ENCODE measurements around the gene RAPGEF2. TPM values are rescaled to one million over a fixed set of nuclear protein-coding genes. Genes with fewer than 3 reads are reported as not detected.
"Not testable (repeated sequence)": the region's sequence is repeated elsewhere in the genome, so short reads cannot be mapped to it uniquely, and the experiment has no call there.

Gene RAPGEF2
- total RNA-seq, 4 donors from 2014 or later, result 60.2 to 109 (median 79.7) TPM

DNA sequence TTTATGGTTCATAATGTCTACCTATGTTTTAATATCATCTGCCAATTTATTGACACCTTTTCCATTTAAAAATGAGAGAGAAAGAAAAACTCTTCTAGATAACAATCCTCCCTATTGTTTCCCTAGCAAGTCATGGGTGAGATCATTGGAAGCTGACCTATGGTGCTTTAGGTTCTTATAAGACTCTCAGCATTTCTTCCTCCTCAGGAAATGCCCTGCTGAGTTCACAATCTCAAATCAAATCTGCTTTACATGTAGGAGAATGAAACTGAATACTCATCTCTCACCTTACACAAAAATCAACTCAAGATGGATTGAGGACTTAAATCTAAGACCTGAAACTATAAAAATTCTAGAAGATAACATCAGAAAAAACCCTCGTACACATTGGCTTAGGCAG, 267.4 kb downstream of the RAPGEF2 start:
- Histone ChIP-seq H3K36me3 (no peaks in the 10 kb centered on the region), H3K27me3 (no peaks in the 10 kb centered on the region), H3K4me3 (replicated peaks in 1 of 3) (no peak overlapping the region), H3K27ac (no peak overlapping the region), H3K9me3 (no peaks in the 10 kb centered on the region), H3K4me1 (peaks cover 9 to 12% of the 10 kb centered on the region in 2 donors)
- intact Hi-C loops (cut with DNase I), result no loop called here
- no peak for DNase-seq
- TF ChIP-seq POLR2A (IDR thresholded peaks at IDR 0.05), result no peak
- no peak for TF ChIP-seq CTCF (IDR thresholded peaks at IDR 0.05)
- WGBS, 2 donors, result 53 to 73% methylated on average over 1 of the region's 1 CpG

DNA sequence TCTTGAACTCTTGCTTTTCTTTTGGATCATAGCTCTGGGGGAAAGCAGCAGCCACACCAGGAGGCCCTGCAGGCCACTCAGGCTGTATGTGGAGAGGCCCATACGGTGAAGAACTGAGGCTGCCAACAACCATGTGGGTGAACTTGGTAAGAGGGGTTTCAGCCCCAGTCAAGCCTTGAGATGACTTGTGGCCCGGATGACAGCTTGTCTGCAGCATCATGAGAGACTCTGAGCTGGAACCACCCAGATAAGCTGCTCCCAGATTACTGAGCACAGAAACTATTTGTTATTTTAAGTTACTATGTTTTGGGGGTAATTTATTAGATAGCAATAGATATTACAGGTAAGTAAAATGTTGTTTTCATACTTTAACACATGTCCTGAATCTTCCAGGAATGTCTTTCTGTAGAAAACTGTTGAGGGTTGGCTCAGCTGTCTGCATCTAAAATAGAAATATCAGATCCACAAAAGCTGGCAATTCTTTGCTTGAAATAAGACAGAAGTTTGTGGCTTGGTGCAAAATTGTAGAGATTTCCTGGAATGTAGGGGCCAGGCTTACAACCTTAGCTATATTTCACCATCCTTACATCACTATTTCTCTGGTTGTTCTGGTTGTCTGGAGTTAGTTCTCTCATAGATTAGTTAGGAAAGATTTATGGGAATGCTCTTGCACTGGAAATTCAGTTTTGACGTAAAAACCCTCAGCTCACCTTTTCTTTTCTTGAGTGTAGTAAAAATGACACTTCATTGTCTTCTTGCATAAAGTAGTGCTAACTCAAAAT, 272.1 kb downstream of the RAPGEF2 start:
- Histone ChIP-seq H3K36me3 (no peaks in the 10 kb centered on the region), H3K9me3 (no peaks in the 10 kb centered on the region), H3K4me3 (replicated peaks in 1 of 3) (no peak overlapping the region), H3K4me1 (no peaks in the 10 kb centered on the region), H3K27me3 (no peaks in the 10 kb centered on the region), H3K27ac (no peak overlapping the region)
- intact Hi-C loops (cut with DNase I), result no loop called here
- WGBS, 2 donors, result 70 to 82% methylated on average over 3 of the region's 3 CpGs
- no peak for DNase-seq
- no peak for TF ChIP-seq POLR2A (IDR thresholded peaks at IDR 0.05)
- TF ChIP-seq CTCF (IDR thresholded peaks at IDR 0.05), result no peak

DNA sequence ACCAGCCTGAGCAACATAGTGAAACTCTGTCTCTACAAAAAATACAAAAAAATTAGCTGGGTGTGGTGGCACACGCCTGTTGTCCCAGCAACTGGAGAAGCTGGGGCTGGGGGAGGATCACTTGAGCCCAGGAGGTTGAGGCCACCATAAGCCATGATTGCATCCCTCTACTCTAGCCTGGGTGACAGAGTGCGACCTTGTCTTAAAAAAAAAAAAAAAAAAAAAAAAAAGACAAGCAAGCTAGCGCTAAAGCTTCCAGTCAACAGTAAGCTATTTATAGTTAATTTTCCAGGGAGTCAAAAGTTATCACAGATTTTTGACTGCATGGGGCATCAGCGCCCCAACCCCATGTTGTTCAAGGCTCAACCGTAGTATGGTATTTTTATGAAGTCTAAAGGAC, 273.4 kb downstream of the RAPGEF2 start:
- no peaks in the 10 kb centered on the region for H3K36me3 ChIP-seq
- no peak overlapping the region for H3K4me3 ChIP-seq (replicated peaks in 1 of 3)
- H3K27ac ChIP-seq, result no peak overlapping the region
- no peaks in the 10 kb centered on the region for H3K27me3 ChIP-seq
- no peak for DNase-seq
- 89 to 95% methylated on average over 5 of the region's 5 CpGs for WGBS, 2 donors
- no peak for TF ChIP-seq POLR2A (IDR thresholded peaks at IDR 0.05)
- no peak for TF ChIP-seq CTCF (IDR thresholded peaks at IDR 0.05)
- no peaks in the 10 kb centered on the region for H3K9me3 ChIP-seq
- H3K4me1 ChIP-seq, result no peaks in the 10 kb centered on the region
- intact Hi-C loops (cut with DNase I), result no loop called here

DNA sequence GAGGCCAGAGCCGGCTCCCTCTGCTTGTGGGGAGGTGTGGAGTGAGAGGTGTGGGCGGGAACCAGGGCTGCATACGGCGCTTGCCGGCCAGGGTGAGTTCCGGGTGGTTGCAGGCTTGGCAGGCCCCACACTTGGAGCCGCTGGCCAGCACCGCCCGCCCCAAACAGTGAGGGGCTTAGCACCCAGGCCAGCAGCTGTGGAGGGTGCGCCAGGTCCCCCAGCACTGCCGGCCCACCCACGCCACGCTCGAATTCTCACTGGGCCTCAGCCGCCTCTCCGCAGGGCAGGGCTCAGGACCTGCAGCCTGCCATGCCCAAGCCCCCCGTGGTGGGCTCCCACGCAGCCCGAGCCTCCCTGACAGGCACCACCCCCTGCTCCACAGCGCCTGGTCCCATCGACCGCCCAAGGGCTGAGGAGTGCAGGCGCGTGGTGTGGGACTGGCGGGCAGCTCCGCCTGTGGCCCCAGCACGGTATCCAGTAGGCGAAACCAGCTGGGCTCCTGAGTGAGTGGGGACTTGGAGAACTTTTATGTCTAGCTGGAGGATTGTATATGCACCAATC, 275.3 kb downstream of the RAPGEF2 start:
- WGBS, 2 donors, result 92 to 95% methylated on average over 15 to 18 of the region's 28 CpGs
- Histone ChIP-seq H3K4me1 (no peaks in the 10 kb centered on the region), H3K36me3 (no peaks in the 10 kb centered on the region), H3K27ac (no peak overlapping the region), H3K27me3 (no peaks in the 10 kb centered on the region), H3K9me3 (no peaks in the 10 kb centered on the region), H3K4me3 (replicated peaks in 1 of 3) (no peak overlapping the region)
- intact Hi-C loops (cut with DNase I), result no loop called here
- DNase-seq, result no peak
- TF ChIP-seq POLR2A (IDR thresholded peaks at IDR 0.05) (no peak), CTCF (IDR thresholded peaks at IDR 0.05) (no peak)

- H3K9me3 ChIP-seq; DNase-seq; H3K27me3 ChIP-seq; H3K4me1 ChIP-seq; H3K27ac ChIP-seq; H3K4me3 ChIP-seq (replicated peaks in 1 of 3); intact Hi-C loops (cut with DNase I); H3K36me3 ChIP-seq: not testable (repeated sequence)
- whole genome bisulfite sequencing, 2 donors, result 93 to 96% methylated on average over 10 of the region's 10 CpGs
These were observed 276.2 kb downstream of the RAPGEF2 start for GRCh38 chr4:159379064-159379463.

All from thyroid gland (tissue), 4 donors.